OCI-LY3 (cell line): ENCODE data around the gene XPNPEP3.
A peak's percentile ranks its signal among the peaks of the same experiment; 100 is the strongest.

Experiments used
- H2AFZ ChIP-seq: fragments of 200-600, 300-600 bp; shearing (Covaris generic); 2 replicates; pipeline ENCODE4 v1.6.0; 2014; ENCODE audit warnings: antibody characterized with exemption, low read depth, low read length
- H3K27ac ChIP-seq: fragments of 200-600, 300-600 bp; sonication (generic); 2 replicates; pipeline ENCODE4 v1.5.1; 2014; ENCODE audit warnings: mild to moderate bottlenecking, low read length, moderate library complexity, mixed read lengths
- H3K27me3 ChIP-seq: fragments of 200-600, 300-600 bp; sonication (generic); 2 replicates; pipeline ENCODE4 v1.6.1; 2014; ENCODE audit warnings: low read depth, low read length, mixed read lengths
- H3K36me3 ChIP-seq: fragments of 200-600, 300-600 bp; sonication (generic); replicated peaks from 2 replicates; pipeline ENCODE3; 2014; ENCODE audit warnings: low read depth, low read length, mixed read lengths
- H3K4me1 ChIP-seq: fragments of 300-600, 200-600 bp; sonication (generic); 2 replicates; pipeline ENCODE4 v1.6.1; 2014; ENCODE audit warnings: low read length, mixed read lengths
- H3K4me2 ChIP-seq: fragments of 200-600, 300-600 bp; sonication (generic); 2 replicates; pipeline ENCODE4 v1.6.1; 2014; ENCODE audit warnings: low read length, mixed read lengths
- H3K4me3 ChIP-seq: fragments of 300-600, 200-600 bp; sonication (generic); 2 replicates; pipeline ENCODE4 v1.5.1; 2014; ENCODE audit warnings: antibody characterized with exemption, mild to moderate bottlenecking, low read length, moderate library complexity
- H3K79me2 ChIP-seq: fragments of 300-600, 200-600 bp; shearing (Covaris generic); 2 replicates; pipeline ENCODE4 v1.6.1; 2014; ENCODE audit warnings: mild to moderate bottlenecking, low read length, mixed read lengths
- H3K9ac ChIP-seq: fragments of 300-600, 200-600 bp; shearing (Covaris generic); 2 replicates; pipeline ENCODE4 v1.6.0; 2014; ENCODE audit warnings: mild to moderate bottlenecking, low read length, moderate library complexity
- H3K9me3 ChIP-seq: fragments of 200-600, 300-600 bp; shearing (Covaris generic); 2 replicates; pipeline ENCODE4 v1.6.1; 2014; ENCODE audit warnings: low read length, mixed read lengths; ENCODE audit not compliant: insufficient read depth
- H4K20me1 ChIP-seq: fragments of 200-600, 300-600 bp; sonication (generic); 2 replicates; pipeline ENCODE4 v1.6.1; 2016; ENCODE audit warnings: low read length, mixed read lengths; ENCODE audit not compliant: insufficient read depth
- EZH2phosphoT487 ChIP-seq: fragments of 200-600 bp; shearing (Covaris generic); IDR thresholded peaks from 2 replicates; pipeline ENCODE4 v1.6.1; 2018; ENCODE audit warnings: antibody characterized with exemption, mixed run types, low read depth
- TF ChIP-seq, protein P1 (sequence below): fragments of 200-600, 300-600 bp; sonication (generic); IDR thresholded peaks from 2 replicates; pipeline ENCODE4 v1.5.1; 2014; ENCODE audit warnings: antibody characterized with exemption, low read length, low read depth

Gene XPNPEP3

GRCh38 chr22:40889116-40889515, 32.2 kb downstream of the XPNPEP3 start:
- no peak overlapping the region for H3K9ac ChIP-seq
- H3K36me3 ChIP-seq = peaks cover 26% of the 10 kb centered on the region
- H2AFZ ChIP-seq = no peak overlapping the region
- H3K79me2 ChIP-seq = no peaks in the 10 kb centered on the region
- no peaks in the 10 kb centered on the region for H4K20me1 ChIP-seq
- no peak overlapping the region for H3K4me2 ChIP-seq
- no peaks in the 10 kb centered on the region for H3K9me3 ChIP-seq
- no peak overlapping the region for H3K4me3 ChIP-seq
- H3K4me1 ChIP-seq = no peaks in the 10 kb centered on the region
- TF ChIP-seq, protein P1, sequence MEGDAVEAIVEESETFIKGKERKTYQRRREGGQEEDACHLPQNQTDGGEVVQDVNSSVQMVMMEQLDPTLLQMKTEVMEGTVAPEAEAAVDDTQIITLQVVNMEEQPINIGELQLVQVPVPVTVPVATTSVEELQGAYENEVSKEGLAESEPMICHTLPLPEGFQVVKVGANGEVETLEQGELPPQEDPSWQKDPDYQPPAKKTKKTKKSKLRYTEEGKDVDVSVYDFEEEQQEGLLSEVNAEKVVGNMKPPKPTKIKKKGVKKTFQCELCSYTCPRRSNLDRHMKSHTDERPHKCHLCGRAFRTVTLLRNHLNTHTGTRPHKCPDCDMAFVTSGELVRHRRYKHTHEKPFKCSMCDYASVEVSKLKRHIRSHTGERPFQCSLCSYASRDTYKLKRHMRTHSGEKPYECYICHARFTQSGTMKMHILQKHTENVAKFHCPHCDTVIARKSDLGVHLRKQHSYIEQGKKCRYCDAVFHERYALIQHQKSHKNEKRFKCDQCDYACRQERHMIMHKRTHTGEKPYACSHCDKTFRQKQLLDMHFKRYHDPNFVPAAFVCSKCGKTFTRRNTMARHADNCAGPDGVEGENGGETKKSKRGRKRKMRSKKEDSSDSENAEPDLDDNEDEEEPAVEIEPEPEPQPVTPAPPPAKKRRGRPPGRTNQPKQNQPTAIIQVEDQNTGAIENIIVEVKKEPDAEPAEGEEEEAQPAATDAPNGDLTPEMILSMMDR = no peak
- no peak for TF ChIP-seq EZH2phosphoT487
- H3K27ac ChIP-seq = no peak overlapping the region
- no peaks in the 10 kb centered on the region for H3K27me3 ChIP-seq

DNA sequence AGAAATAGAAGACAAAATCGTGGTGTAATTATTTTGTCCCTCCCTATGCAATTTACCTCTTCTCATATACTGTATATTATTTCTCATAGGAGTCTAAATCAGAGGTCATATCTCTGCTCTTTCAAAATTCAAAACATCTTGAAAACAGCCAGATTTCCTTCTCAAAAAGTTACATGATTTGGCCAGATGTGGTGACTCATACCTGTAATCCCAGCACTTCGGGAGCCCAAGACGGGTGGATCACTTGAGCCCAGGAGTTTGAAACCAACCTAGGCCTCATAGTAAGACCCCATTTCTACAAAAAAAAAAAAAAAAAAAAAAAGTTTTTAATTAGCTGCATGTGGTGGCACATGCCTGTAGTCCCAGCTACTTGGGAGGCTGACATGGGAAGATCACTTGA, 33.9 kb downstream of the XPNPEP3 start:
- Histone ChIP-seq H2AFZ (no peak overlapping the region), H3K79me2 (no peaks in the 10 kb centered on the region), H4K20me1 (no peaks in the 10 kb centered on the region), H3K27me3 (no peaks in the 10 kb centered on the region), H3K27ac (no peak overlapping the region), H3K36me3 (peaks cover 23% of the 10 kb centered on the region), H3K9me3 (no peaks in the 10 kb centered on the region), H3K4me2 (no peak overlapping the region), H3K4me3 (no peak overlapping the region), H3K4me1 (no peaks in the 10 kb centered on the region), H3K9ac (no peak overlapping the region)
- TF ChIP-seq, protein P1 = no peak
- no peak for TF ChIP-seq EZH2phosphoT487

DNA sequence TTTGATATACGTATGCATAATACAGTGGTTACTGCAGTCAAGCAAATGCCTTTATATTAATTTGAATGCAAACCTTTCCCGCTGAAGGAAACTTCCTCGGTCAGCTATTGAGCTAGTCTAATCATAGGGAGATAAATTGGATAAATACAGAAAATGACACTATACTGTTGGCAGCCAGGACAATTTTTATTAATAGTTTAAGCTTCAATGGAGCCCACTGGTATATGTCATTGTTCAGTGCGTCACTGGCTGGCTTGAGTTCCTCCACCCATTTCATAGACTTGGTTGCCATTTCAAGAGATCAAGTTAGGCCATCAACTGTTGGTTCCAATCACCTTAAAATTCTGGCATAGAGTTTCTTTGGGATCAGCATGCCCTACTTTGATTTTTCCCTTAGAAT, 37.5 kb downstream of the XPNPEP3 start:
- H4K20me1 ChIP-seq = no peaks in the 10 kb centered on the region
- no peak overlapping the region for H3K27ac ChIP-seq
- H2AFZ ChIP-seq = no peak overlapping the region
- H3K36me3 ChIP-seq = peaks cover 12% of the 10 kb centered on the region
- no peak overlapping the region for H3K4me3 ChIP-seq
- H3K79me2 ChIP-seq = no peaks in the 10 kb centered on the region
- TF ChIP-seq EZH2phosphoT487 = no peak
- TF ChIP-seq, protein P1 = no peak
- H3K9ac ChIP-seq = no peak overlapping the region
- no peaks in the 10 kb centered on the region for H3K9me3 ChIP-seq
- H3K27me3 ChIP-seq = no peaks in the 10 kb centered on the region
- H3K4me2 ChIP-seq = no peak overlapping the region
- H3K4me1 ChIP-seq = peaks cover 9% of the 10 kb centered on the region

DNA sequence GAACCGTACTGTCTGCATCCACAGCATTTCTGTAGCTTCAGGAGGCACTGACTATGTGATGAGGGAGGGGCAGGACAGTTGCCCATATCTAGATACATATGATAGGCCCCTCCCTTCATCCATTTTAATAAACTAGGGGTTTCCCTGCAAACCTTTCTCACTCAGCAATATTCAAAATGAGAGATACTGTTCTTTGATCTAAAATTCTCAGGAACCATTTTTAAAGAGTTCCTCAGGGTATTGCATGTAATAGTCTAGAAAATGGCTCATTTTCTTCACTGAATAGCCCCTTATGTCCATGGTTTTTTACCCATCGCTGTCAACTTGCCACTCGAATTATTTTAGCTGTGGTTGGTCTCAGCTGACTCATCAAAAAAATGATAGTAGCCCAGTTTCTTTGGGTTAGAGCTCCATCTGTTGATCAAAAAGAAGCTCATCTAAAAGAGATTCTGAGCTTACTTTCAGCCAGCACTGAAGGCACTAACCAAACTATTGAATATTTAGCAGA, 42.0 kb downstream of the XPNPEP3 start:
- Histone ChIP-seq H3K4me2 (peak overlapping the region; percentile 85), H3K9ac (peak overlapping the region; percentile 37)

More for the DNA sequence above, 42.0 kb downstream of the XPNPEP3 start:
- Histone ChIP-seq H3K9me3 (no peaks in the 10 kb centered on the region), H3K36me3 (peaks cover 3% of the 10 kb centered on the region), H3K79me2 (no peaks in the 10 kb centered on the region), H4K20me1 (no peaks in the 10 kb centered on the region), H3K27me3 (no peaks in the 10 kb centered on the region), H3K4me1 (peaks cover 14% of the 10 kb centered on the region), H3K27ac (peak overlapping the region; percentile 47), H3K4me3 (peak overlapping the region; percentile 70), H2AFZ (peak overlapping the region; percentile 49; the same call in 1 of the 2 replicates)
- no peak for TF ChIP-seq EZH2phosphoT487
- TF ChIP-seq, protein P1 = peak; percentile 90
